NCI-H2029 (cell line): Measurements from ENCODE around the gene SF3A1.

Experiments
- DNase-seq: peaks from one replicate; lab custom pipeline; 2025; lab: John Stamatoyannopoulos, UW

Gene SF3A1

DNA sequence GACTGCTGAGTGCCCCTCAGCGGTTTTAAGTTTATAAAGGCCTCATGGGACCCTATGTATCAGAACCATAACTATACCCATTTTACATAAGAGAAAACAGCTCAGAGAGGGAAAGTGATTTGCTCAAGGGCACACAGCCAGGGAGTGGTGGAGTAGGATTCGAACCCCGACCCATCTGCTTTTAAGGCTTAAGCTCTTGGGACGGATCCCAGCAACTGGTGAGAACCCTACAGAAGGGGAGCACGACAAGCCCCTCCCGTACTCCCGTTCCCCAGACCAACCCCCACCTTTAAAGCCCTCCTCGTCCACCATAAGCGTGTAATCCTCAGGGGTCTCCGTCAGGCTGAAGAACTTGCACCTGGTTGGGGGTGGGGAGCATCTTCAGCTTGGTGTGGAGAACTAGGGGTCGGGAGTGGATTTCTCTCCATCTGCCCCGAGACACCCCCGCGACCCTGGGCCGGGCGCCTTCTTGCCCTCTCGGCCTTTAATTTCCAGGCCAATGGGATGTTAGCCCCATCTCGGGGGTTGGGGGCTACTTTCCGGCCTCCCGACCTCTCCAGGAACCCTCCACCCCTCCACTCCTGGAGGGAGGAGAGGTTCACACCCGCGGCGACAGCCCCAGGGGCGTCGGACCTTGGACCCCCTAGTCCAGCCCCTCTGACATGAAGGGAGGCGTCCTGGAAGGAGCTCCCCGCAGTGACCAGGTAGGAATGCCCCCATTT lies 68.1 kb downstream of the SF3A1 start:
- DNase-seq, result no peak

DNA sequence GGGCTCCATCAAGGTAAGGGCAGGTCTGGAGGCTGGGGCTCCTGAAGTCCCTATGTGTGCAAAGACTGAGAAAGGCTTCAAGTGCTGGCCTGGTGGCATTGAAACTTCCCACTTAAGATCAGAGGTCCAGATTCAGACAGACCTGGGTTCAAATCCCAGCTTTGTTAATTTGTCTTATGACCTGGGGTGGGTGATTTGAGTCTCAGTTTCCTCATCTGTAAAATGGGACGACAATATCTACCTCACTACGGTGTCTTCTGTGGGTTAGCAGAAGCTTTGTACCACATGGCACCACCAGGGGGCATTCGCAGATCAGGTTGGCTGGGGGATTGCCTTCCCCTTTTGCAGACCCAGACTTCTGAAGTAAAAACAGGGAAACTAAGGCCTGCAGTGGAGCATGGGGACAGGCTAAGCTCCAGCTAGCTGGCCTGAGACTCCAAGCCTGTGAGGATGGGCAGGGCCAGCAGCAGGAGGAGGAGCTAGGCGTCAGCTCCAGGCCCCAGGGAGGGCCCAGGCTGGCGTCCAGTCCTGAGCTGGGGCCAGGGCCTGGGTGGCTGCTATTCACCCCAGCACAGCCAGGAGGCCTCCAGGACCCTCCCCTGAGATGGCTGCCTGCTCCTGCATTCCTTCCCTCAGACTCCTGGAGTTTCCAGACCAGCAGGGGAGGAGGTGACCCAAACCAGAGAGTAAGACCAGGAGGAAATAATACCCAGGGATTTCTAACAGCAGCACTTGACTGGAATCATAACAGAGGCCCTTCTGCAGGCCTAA lies 68.9 kb downstream of the SF3A1 start:
- peak; percentile 64 for DNase-seq

DNA sequence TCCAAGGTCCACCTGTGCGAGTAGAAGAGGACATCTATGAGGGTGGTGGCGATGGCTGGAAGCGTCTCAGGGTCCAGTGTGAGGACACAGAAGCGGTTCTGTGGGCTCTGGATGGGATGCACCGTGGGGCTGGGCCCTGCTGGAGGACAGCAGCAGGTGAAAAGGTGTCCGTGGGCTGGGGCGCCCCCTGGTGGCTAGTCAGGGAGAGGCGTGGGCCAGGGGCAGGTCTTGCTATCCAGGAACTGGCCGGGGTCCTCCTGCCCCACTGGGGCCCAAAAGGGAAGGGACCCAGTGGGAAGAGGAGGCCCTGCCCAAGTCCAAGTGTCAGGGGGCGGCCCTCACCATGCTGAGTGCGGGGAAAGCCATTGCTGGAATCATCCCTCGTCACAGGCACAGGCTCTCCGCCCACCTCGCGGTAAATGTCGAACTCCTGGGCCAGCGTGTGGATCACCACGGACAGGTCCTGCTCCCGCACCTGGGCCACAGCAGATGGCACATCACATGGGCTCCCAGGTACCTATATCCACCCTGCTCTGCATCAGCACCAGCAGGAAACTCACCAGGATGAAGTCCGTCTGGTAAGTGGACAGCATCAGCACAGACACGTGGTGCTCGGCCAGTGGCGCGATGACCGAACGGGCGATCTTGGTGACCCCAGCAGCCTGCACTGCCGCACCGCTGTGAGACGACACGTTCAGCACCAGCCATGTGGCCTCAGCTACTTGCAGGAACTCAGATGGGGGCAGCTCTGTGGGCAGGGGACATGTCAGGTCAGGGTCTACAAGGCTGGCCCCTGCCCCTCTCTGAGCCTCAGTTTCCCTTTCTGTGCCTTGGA lies 69.7 kb downstream of the SF3A1 start:
- peak; percentile 26 for DNase-seq

DNA sequence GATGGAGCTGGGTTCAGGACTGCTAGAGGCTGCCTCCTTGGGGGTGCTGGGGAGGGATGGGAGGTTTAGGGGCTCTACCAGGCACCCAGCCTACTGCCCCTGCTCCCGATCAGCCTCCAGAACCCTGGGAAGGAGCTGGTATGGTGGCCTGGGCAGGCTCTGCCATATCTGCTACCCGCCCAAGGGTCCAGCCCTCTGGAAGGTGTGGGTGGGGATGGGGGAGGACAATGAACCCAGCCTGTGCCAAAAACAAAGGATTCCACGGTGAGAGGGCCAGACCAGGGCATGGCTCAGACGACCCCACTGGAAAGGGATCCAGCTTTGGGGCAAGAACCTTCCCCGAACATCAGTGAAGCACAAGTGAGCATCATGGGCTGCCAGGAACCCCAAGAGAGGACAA lies 70.4 kb downstream of the SF3A1 start:
- DNase-seq, result no peak

DNA sequence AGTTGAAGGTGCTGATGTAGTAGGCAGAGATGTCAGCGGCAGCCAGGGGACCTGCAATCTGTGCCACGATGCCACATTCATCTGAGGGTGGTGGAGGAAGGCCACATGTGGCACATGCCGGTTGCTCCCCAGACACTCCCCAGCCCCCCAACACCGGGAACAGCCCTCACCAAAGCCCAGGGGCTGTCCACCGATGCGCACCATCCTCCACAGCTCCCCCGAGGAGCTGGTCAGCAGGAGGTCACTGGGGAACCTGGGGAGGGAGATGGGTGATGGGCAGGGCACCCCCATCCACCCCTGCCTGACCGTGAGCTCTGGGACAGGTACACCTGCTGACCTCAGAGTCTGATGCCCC lies 70.9 kb downstream of the SF3A1 start:
- DNase-seq, result no peak

DNA sequence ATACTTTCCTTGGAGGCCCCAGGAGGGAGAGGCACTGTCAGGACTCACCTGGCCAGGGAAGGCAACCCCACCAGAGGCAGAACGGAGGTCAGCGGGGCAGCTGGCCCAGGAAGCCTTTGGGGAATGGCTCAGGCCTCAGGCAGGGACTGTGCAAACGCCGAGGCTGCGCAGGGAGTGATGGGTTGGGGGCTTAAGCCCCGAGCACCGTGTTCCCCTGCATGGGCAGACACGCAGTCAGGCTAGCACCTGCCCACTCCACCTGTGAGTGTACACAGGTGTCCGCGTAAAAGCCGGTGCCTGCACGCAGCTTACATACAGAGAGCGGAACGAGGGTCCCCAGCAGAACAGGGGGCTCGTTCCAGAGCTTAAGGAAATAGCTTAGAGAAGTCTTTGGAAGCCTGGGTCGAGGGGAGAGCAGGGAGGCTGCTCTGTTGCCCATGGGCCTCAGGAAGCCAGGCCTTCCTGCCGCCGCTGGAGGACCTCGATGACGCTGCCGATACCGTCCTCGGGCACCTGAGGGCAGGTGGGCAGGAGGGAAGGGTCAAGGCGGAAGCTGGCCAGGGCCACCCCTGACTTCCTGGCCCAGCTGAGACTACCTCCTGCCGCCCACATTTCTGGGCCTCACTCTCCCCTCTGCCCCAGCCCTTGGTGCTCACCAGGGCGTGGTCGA lies 71.4 kb downstream of the SF3A1 start:
- no peak for DNase-seq

DNA sequence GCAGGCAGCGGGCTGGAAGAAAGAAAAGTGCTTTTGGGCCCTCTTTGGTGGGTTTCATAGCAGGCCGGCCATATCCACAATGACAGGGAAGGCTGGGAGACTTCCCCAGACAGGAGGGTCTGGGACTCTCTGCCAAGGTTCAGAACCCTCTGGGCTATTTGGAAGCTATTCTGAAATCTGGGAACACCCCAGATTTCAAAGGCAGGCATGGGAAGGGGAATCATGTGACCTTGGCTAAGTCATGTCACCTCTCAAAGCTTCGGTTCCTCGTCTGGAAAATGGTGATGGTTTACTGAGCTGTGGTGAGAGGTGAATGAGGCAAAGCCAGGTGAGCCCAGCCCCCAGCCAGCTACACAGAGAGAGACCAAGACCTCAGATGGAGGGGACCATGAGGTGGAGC lies 72.0 kb downstream of the SF3A1 start:
- no peak for DNase-seq

DNA sequence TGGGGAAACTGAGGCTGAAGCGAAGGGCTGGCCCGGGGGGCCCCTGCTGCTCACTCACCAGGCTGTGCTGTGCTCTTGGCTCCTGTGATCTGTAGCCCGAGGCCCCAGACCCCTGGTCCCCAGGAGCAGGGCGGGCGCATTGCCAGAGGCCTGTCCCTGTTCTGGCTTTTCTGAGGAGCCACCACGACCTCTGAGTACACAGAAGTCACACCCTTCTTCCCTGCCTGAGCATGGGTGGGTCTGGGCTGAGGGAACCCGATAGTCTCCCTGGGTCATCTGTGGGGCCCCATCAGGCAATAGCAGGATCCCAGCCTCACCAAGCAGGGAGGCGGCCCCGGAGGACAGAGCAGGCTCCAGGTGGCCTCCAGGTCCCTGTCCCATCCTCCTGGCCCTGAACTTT lies 72.5 kb downstream of the SF3A1 start:
- DNase-seq, result no peak

DNA sequence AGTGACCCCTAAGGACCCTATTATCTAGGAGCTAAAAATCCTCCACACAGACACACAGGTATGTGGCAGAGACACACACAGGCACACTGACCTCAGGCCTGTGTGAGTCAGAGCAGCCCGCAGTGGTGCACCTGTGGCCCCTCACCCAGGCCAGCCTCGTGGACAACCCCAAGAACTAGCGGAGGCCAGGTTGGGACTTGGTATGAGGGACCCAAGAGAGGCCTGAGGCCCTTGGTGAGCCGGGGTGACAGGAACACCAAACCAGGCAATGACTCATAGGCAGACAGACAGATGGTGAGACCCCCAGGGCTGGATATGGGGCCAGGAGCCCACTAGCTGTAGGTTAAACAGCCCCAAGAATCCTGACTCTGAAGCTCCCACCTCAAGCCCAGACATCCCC lies 73.4 kb downstream of the SF3A1 start:
- DNase-seq, result no peak

DNA sequence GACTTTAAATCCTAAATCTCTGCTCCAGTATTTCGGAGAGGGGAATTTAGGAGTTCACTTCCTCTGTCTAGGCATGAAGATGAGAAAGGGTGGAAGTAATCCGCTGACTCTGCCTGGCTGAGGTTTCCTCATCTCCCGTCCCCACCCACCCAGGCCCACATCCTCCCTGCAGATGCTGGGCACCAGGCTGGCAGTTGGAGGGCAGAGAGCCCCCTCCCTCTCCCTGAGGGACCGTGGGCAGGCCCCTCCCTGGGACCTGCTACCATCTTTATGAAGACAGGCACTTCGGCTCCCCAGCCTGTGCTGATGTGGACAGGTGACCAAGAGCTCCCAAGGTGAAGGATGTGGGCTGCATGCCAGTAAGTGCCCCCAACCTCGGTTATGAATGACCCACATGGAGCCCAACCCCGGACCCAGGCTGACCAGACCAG lies 74.1 kb downstream of the SF3A1 start:
- no peak for DNase-seq
